ENCODE data around the gene ASIP.
"Not testable (repeated sequence)": the region's sequence is repeated elsewhere in the genome, so short reads cannot be mapped to it uniquely, and the experiment has no call there.

Gene ASIP

DNA sequence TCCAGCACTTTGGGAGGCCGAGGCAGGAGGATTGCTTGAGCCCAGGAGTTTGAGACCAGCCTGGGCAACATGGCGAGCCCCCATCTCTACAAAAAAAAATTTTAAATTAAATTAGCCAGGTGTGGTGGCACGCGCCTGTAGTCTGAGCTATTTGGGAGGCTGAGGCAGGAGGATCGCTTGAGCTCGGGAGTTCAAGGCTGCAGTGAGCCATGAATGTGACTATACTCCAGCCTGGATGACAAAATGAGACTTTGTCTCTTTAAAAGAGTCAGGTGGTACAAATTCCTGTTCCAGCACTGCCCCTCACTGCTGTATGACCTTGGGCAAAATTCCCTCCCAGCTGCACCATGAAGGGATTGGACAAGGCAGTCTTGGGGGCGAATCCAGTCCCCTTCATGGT, 33.5 kb downstream of the ASIP start:
- no peak overlapping the region for H3K27ac ChIP-seq (ENCODE audit: low read depth, low read length)
- peaks cover 9 to 23% of the 10 kb centered on the region in 2 donors for H3K36me3 ChIP-seq (ENCODE audit: control insufficient read depth in 1 of 2, insufficient read depth in 2 of 2, low read length in 2 of 2)
- no peak overlapping the region for H3K4me3 ChIP-seq (ENCODE audit: low read depth in 1 of 2, low read length in 2 of 2)
- H3K27me3 ChIP-seq (ENCODE audit: control insufficient read depth in 1 of 2, insufficient read depth in 2 of 2, low read length in 2 of 2) = no peaks in the 10 kb centered on the region
- no peaks in the 10 kb centered on the region for H3K9me3 ChIP-seq (ENCODE audit: control insufficient read depth in 1 of 2, low read length in 2 of 2)
- H3K4me1 ChIP-seq (ENCODE audit: control insufficient read depth in 1 of 2, insufficient read depth in 2 of 2, low read length in 2 of 2) = peaks cover 0 to 4% of the 10 kb centered on the region in 2 donors
- H3K9ac ChIP-seq (ENCODE audit: low read depth in 1 of 2, low read length in 2 of 2) = no peak overlapping the region

DNA sequence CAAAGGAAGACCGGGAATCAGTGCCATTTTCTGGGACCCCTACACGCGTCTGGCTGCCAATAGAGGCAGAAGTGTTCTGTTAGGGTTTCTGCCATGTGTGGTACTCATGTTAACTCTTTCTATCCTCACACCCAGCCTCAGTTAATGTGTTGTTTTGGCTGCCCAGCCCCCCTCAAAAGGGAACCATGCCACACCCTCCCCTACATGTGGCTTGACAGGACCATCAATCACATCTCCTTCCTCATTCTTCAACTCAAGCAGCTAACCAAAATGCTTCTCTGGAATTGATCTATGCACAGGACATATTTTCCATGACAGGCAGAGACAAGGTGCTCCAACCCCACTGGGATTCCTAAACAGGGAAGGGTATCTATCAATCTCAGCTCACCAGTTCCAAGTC, 40.0 kb downstream of the ASIP start:
- Histone ChIP-seq H3K4me3 (ENCODE audit: low read depth in 1 of 2, low read length in 2 of 2) (no peak overlapping the region), H3K9ac (ENCODE audit: low read depth in 1 of 2, low read length in 2 of 2) (no peak overlapping the region), H3K27me3 (ENCODE audit: control insufficient read depth in 1 of 2, insufficient read depth in 2 of 2, low read length in 2 of 2) (no peaks in the 10 kb centered on the region), H3K27ac (ENCODE audit: low read depth, low read length) (no peak overlapping the region), H3K9me3 (ENCODE audit: control insufficient read depth in 1 of 2, low read length in 2 of 2) (no peaks in the 10 kb centered on the region), H3K36me3 (ENCODE audit: control insufficient read depth in 1 of 2, insufficient read depth in 2 of 2, low read length in 2 of 2) (peaks cover 29 to 64% of the 10 kb centered on the region in 2 donors), H3K4me1 (ENCODE audit: control insufficient read depth in 1 of 2, insufficient read depth in 2 of 2, low read length in 2 of 2) (no peaks in the 10 kb centered on the region)

- Histone ChIP-seq H3K9ac (ENCODE audit: low read depth in 1 of 2, low read length in 2 of 2) (no peak overlapping the region), H3K4me1 (ENCODE audit: control insufficient read depth in 1 of 2, insufficient read depth in 2 of 2, low read length in 2 of 2) (no peaks in the 10 kb centered on the region), H3K27ac (ENCODE audit: low read depth, low read length) (no peak overlapping the region), H3K9me3 (ENCODE audit: control insufficient read depth in 1 of 2, low read length in 2 of 2) (no peaks in the 10 kb centered on the region), H3K4me3 (ENCODE audit: low read depth in 1 of 2, low read length in 2 of 2) (no peak overlapping the region), H3K36me3 (ENCODE audit: control insufficient read depth in 1 of 2, insufficient read depth in 2 of 2, low read length in 2 of 2) (peaks cover 29 to 64% of the 10 kb centered on the region in 2 donors), H3K27me3 (ENCODE audit: control insufficient read depth in 1 of 2, insufficient read depth in 2 of 2, low read length in 2 of 2) (no peaks in the 10 kb centered on the region)
Observed at GRCh38 chr20:34282041-34282440, 40.8 kb downstream of the ASIP start.

DNA sequence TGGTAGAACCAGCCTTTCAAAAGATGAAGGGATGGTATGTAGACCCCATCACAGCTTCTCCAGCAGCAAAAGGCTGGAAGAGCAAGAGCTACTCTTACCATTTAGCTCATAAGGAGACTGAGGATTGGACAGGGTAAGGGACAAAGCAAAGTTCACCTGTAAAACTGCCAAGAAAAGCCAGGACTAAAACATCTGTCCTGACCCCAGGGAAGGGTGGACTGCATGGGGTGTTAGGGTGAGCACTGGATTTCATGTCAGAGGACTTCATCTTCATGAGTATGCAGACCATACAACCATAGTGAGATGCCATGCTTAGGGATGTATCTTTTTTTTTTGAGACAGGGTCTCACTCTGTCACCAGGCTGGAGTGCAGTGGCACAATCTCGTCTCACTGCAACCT, 42.6 kb downstream of the ASIP start:
- Histone ChIP-seq H3K9me3 (ENCODE audit: control insufficient read depth in 1 of 2, low read length in 2 of 2) (no peaks in the 10 kb centered on the region), H3K9ac (ENCODE audit: low read depth in 1 of 2, low read length in 2 of 2) (no peak overlapping the region), H3K36me3 (ENCODE audit: control insufficient read depth in 1 of 2, insufficient read depth in 2 of 2, low read length in 2 of 2) (peaks cover 39 to 77% of the 10 kb centered on the region in 2 donors), H3K4me1 (ENCODE audit: control insufficient read depth in 1 of 2, insufficient read depth in 2 of 2, low read length in 2 of 2) (no peaks in the 10 kb centered on the region), H3K27ac (ENCODE audit: low read depth, low read length) (no peak overlapping the region), H3K27me3 (ENCODE audit: control insufficient read depth in 1 of 2, insufficient read depth in 2 of 2, low read length in 2 of 2) (no peaks in the 10 kb centered on the region), H3K4me3 (ENCODE audit: low read depth in 1 of 2, low read length in 2 of 2) (no peak overlapping the region)

DNA sequence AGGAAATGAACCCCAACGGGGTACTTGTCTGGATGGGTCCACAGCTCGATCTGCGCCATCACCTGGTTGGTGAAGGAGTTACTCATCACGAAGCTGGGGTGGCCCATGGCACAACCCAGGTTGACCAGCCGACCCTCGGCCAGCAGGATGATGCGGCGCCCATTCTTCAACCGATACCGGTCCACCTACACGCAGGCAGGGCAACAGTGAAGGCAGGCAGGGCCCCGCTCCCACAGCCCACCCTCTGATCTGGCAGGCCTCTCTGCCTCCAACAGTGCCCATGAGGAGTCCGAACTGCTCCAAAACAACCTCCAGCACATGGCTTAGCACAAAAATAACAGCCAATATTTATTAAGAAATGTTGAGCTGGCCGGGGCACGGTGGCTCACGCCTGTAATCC, 44.2 kb downstream of the ASIP start:
- no peaks in the 10 kb centered on the region for H3K9me3 ChIP-seq (ENCODE audit: control insufficient read depth in 1 of 2, low read length in 2 of 2)
- H3K27ac ChIP-seq (ENCODE audit: low read depth, low read length) = no peak overlapping the region
- H3K9ac ChIP-seq (ENCODE audit: low read depth in 1 of 2, low read length in 2 of 2) = no peak overlapping the region
- H3K4me3 ChIP-seq (ENCODE audit: low read depth in 1 of 2, low read length in 2 of 2) = no peak overlapping the region
- no peaks in the 10 kb centered on the region for H3K27me3 ChIP-seq (ENCODE audit: control insufficient read depth in 1 of 2, insufficient read depth in 2 of 2, low read length in 2 of 2)
- no peaks in the 10 kb centered on the region for H3K4me1 ChIP-seq (ENCODE audit: control insufficient read depth in 1 of 2, insufficient read depth in 2 of 2, low read length in 2 of 2)
- peaks cover 45 to 80% of the 10 kb centered on the region in 2 donors for H3K36me3 ChIP-seq (ENCODE audit: control insufficient read depth in 1 of 2, insufficient read depth in 2 of 2, low read length in 2 of 2)

DNA sequence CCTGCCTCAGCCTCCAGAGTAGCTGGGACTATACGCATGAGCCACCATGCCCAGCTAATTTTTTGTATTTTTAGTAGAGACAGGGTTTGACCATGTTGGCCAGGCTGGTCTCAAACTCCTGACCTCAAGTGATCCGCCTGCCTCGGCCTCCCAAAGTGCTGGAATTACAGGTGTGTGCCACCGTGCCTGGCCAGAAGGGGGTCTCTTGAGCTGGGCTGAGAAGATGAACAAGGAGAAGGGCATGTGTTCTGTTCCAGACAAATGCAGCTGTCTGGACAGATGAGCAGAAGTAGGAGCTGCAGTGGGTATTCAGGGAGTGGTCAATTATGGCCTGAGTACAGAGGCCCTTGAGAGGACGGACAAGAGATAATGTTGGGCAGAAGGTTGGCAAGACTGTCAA, 46.3 kb downstream of the ASIP start:
- H3K4me3 ChIP-seq (ENCODE audit: low read depth in 1 of 2, low read length in 2 of 2); H3K9ac ChIP-seq (ENCODE audit: low read depth in 1 of 2, low read length in 2 of 2); H3K4me1 ChIP-seq (ENCODE audit: control insufficient read depth in 1 of 2, insufficient read depth in 2 of 2, low read length in 2 of 2); H3K27ac ChIP-seq (ENCODE audit: low read depth, low read length); H3K9me3 ChIP-seq (ENCODE audit: control insufficient read depth in 1 of 2, low read length in 2 of 2); H3K27me3 ChIP-seq (ENCODE audit: control insufficient read depth in 1 of 2, insufficient read depth in 2 of 2, low read length in 2 of 2): not testable (repeated sequence)
- H3K36me3 ChIP-seq (ENCODE audit: control insufficient read depth in 1 of 2, insufficient read depth in 2 of 2, low read length in 2 of 2) = peaks cover 50 to 87% of the 10 kb centered on the region in 2 donors

- H3K4me3 ChIP-seq (ENCODE audit: low read depth in 1 of 2, low read length in 2 of 2) = no peak overlapping the region
- no peaks in the 10 kb centered on the region for H3K4me1 ChIP-seq (ENCODE audit: control insufficient read depth in 1 of 2, insufficient read depth in 2 of 2, low read length in 2 of 2)
- H3K27me3 ChIP-seq (ENCODE audit: control insufficient read depth in 1 of 2, insufficient read depth in 2 of 2, low read length in 2 of 2) = no peaks in the 10 kb centered on the region
- no peak overlapping the region for H3K9ac ChIP-seq (ENCODE audit: low read depth in 1 of 2, low read length in 2 of 2)
- no peak overlapping the region for H3K27ac ChIP-seq (ENCODE audit: low read depth, low read length)
- no peaks in the 10 kb centered on the region for H3K9me3 ChIP-seq (ENCODE audit: control insufficient read depth in 1 of 2, low read length in 2 of 2)
- peaks cover 58 to 89% of the 10 kb centered on the region in 2 donors for H3K36me3 ChIP-seq (ENCODE audit: control insufficient read depth in 1 of 2, insufficient read depth in 2 of 2, low read length in 2 of 2)
Observed at GRCh38 chr20:34290471-34290870, 49.2 kb downstream of the ASIP start.

DNA sequence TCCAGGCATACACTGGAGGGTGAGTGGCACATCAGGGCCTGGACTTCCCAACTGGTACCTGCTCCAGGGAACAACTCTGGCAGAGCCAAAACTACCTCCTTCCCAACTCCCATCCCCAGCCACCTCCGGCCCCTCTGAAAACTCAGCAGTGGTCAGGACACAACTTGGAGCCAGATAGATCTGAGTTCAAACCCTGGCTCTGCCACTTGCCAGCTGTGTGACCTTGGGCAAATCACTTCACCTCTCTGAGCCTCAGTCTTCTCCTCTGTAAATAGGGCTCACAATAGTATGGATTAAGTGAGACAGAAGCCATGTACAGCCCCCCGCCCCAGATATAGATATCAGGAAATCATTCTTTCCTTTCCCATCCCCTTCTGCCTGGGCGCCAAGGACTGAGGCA, 51.3 kb downstream of the ASIP start:
- Histone ChIP-seq H3K4me3 (ENCODE audit: low read depth in 1 of 2, low read length in 2 of 2) (no peak overlapping the region), H3K36me3 (ENCODE audit: control insufficient read depth in 1 of 2, insufficient read depth in 2 of 2, low read length in 2 of 2) (peaks cover 50 to 74% of the 10 kb centered on the region in 2 donors), H3K9ac (ENCODE audit: low read depth in 1 of 2, low read length in 2 of 2) (no peak overlapping the region), H3K27ac (ENCODE audit: low read depth, low read length) (no peak overlapping the region), H3K4me1 (ENCODE audit: control insufficient read depth in 1 of 2, insufficient read depth in 2 of 2, low read length in 2 of 2) (no peaks in the 10 kb centered on the region), H3K27me3 (ENCODE audit: control insufficient read depth in 1 of 2, insufficient read depth in 2 of 2, low read length in 2 of 2) (no peaks in the 10 kb centered on the region), H3K9me3 (ENCODE audit: control insufficient read depth in 1 of 2, low read length in 2 of 2) (no peaks in the 10 kb centered on the region)

- no peak overlapping the region for H3K27ac ChIP-seq (ENCODE audit: low read depth, low read length)
- no peaks in the 10 kb centered on the region for H3K9me3 ChIP-seq (ENCODE audit: control insufficient read depth in 1 of 2, low read length in 2 of 2)
- no peaks in the 10 kb centered on the region for H3K27me3 ChIP-seq (ENCODE audit: control insufficient read depth in 1 of 2, insufficient read depth in 2 of 2, low read length in 2 of 2)
- H3K4me3 ChIP-seq (ENCODE audit: low read depth in 1 of 2, low read length in 2 of 2) = no peak overlapping the region
- peaks cover 44 to 68% of the 10 kb centered on the region in 2 donors for H3K36me3 ChIP-seq (ENCODE audit: control insufficient read depth in 1 of 2, insufficient read depth in 2 of 2, low read length in 2 of 2)
- no peaks in the 10 kb centered on the region for H3K4me1 ChIP-seq (ENCODE audit: control insufficient read depth in 1 of 2, insufficient read depth in 2 of 2, low read length in 2 of 2)
- H3K9ac ChIP-seq (ENCODE audit: low read depth in 1 of 2, low read length in 2 of 2) = no peak overlapping the region
Observed at GRCh38 chr20:34293119-34293518, 51.9 kb downstream of the ASIP start.

DNA sequence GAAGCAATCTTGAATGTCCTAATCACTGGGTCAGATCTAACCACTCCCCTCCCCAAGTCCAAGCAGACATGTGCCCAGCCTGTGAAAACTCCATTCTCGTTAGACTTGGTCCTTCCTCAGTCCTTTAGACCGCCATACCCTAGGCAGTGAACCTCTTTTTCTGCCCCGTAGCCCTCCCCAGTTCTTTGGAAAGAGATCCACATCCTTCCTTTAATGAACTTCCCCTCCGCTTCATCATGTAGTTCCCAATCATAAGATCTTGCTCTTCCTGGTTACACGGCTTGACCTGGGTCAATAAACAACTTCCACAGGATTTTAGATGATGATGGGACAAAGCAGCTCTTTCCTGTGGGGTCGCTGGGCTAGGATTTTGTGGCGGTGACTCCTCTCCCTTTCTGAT, 52.4 kb downstream of the ASIP start:
- Histone ChIP-seq H3K4me3 (ENCODE audit: low read depth in 1 of 2, low read length in 2 of 2) (no peak overlapping the region), H3K9me3 (ENCODE audit: control insufficient read depth in 1 of 2, low read length in 2 of 2) (no peaks in the 10 kb centered on the region), H3K4me1 (ENCODE audit: control insufficient read depth in 1 of 2, insufficient read depth in 2 of 2, low read length in 2 of 2) (no peaks in the 10 kb centered on the region), H3K27ac (ENCODE audit: low read depth, low read length) (no peak overlapping the region), H3K36me3 (ENCODE audit: control insufficient read depth in 1 of 2, insufficient read depth in 2 of 2, low read length in 2 of 2) (peaks cover 41 to 63% of the 10 kb centered on the region in 2 donors), H3K9ac (ENCODE audit: low read depth in 1 of 2, low read length in 2 of 2) (no peak overlapping the region), H3K27me3 (ENCODE audit: control insufficient read depth in 1 of 2, insufficient read depth in 2 of 2, low read length in 2 of 2) (no peaks in the 10 kb centered on the region)

DNA sequence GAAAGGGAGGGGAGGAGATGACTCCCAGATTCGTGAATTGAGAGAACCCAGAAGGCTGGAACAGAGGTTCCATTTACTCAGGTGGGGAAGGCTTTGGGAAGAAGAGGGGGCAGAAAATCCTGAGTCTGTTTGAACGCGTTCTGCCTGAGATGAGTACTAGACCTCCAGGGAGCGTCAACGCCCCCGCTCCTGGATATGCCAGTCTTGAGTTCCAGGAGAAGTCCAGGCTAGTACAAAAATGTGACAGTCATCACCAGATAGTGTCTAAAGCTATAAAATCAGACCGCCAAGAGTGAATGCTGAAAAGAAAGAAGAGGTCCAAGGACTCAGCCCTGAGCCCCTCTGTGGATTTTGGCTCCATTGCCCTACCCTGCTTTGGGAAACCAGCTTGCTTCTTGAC, 53.3 kb downstream of the ASIP start:
- H3K4me1 ChIP-seq (ENCODE audit: control insufficient read depth in 1 of 2, insufficient read depth in 2 of 2, low read length in 2 of 2) = no peaks in the 10 kb centered on the region
- H3K36me3 ChIP-seq (ENCODE audit: control insufficient read depth in 1 of 2, insufficient read depth in 2 of 2, low read length in 2 of 2) = peaks cover 41 to 58% of the 10 kb centered on the region in 2 donors

More for the DNA sequence above, 53.3 kb downstream of the ASIP start:
- Histone ChIP-seq H3K27me3 (ENCODE audit: control insufficient read depth in 1 of 2, insufficient read depth in 2 of 2, low read length in 2 of 2) (no peaks in the 10 kb centered on the region), H3K9ac (ENCODE audit: low read depth in 1 of 2, low read length in 2 of 2) (no peak overlapping the region), H3K9me3 (ENCODE audit: control insufficient read depth in 1 of 2, low read length in 2 of 2) (no peaks in the 10 kb centered on the region), H3K4me3 (ENCODE audit: low read depth in 1 of 2, low read length in 2 of 2) (no peak overlapping the region), H3K27ac (ENCODE audit: low read depth, low read length) (no peak overlapping the region)

All from duodenal mucosa (tissue), 2 donors.